ENCODE results near the gene EGFR. TPM values are rescaled to one million over a fixed set of nuclear protein-coding genes. Genes with fewer than 3 reads are reported as not detected.

EGFR gene
- polyA plus RNA-seq, 1 of the 3 experiments (the other 2 are of a cell fraction), result 37.6 TPM

DNA sequence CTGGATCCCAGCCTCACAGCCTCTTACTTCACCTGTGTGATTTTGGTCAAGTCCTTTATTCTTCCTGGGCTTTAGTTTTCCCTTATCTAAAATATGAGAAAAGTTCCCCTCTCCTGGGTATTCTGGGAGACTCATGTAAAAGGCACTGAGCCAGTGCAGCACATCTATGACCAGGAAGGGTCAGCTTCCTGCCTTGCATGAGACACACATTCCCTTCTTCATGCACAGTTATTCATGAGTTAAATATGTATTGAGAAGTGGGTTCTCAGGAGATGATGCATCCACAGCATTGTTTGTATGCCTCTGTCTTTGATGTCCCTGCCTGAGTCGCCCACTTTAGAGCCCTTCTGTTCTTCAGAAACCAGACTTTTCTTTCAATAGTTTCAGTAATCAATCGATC is 33.3 kb downstream of the EGFR start (continued):
- TF ChIP-seq RXRA (IDR thresholded peaks at IDR 0.05; ENCODE audit: borderline replicate concordance, low read depth), result no peak
- TF ChIP-seq, protein P1, sequence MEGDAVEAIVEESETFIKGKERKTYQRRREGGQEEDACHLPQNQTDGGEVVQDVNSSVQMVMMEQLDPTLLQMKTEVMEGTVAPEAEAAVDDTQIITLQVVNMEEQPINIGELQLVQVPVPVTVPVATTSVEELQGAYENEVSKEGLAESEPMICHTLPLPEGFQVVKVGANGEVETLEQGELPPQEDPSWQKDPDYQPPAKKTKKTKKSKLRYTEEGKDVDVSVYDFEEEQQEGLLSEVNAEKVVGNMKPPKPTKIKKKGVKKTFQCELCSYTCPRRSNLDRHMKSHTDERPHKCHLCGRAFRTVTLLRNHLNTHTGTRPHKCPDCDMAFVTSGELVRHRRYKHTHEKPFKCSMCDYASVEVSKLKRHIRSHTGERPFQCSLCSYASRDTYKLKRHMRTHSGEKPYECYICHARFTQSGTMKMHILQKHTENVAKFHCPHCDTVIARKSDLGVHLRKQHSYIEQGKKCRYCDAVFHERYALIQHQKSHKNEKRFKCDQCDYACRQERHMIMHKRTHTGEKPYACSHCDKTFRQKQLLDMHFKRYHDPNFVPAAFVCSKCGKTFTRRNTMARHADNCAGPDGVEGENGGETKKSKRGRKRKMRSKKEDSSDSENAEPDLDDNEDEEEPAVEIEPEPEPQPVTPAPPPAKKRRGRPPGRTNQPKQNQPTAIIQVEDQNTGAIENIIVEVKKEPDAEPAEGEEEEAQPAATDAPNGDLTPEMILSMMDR (IDR thresholded peaks at IDR 0.05), result no peak
- no peak for TF ChIP-seq GATA2 (CRISPR knock-in tag; IDR thresholded peaks at IDR 0.05)
- TF ChIP-seq TEAD4 (IDR thresholded peaks at IDR 0.05; ENCODE audit: borderline replicate concordance, insufficient read depth), result peak; percentile 36; the same call in 1 of the 2 replicates
- no peak for TF ChIP-seq RCOR1 (IDR thresholded peaks at IDR 0.05; ENCODE audit: low read length)

DNA sequence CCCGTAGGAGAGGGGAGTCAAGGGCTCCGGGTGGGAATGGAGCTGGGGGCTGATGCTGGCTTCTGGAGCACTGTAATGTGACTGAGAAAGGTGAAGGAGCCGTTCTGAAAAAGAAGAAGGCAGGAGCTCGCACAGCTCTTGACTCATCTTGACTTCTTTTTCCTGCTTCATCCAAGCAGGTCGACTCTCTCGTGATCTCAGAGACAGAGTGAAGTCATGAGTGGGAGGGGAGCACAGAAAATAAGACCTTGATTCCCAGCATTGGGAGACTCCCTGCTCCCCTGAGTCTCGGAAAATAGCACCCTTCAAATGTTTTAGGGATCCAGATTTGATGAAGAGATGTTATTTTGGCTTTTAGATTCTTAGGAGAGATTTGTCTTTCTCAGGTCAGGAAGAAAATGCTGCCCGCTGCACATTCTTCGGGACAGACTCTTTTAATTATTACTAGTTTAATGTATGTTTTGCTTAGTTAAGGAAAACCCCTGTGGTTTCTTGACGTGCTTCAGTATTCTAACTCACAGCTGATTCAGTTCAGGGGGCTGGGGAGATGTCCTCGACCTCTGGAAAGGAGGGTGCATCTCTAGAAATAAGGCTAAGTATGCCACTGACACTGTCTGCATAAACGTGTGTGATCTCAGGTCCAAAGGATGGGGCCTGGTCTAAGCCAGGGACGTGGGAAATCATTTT is 34.1 kb downstream of the EGFR start:
- no peak for TF ChIP-seq YY1 (IDR thresholded peaks at IDR 0.05; ENCODE audit: low read depth)
- no peak for TF ChIP-seq FOSL2 (IDR thresholded peaks at IDR 0.05; ENCODE audit: borderline replicate concordance, low read depth)
- no peak for TF ChIP-seq NRF1 (IDR thresholded peaks at IDR 0.05; ENCODE audit: low read depth, low read length)
- no peak for TF ChIP-seq MXI1 (IDR thresholded peaks at IDR 0.05; ENCODE audit: low read depth, low read length)
- TF ChIP-seq GABPA (IDR thresholded peaks at IDR 0.05; ENCODE audit: low read depth), result no peak
- TF ChIP-seq, protein P1 (IDR thresholded peaks at IDR 0.05), result no peak
- TF ChIP-seq ELF1 (IDR thresholded peaks at IDR 0.05), result no peak
- no peak for TF ChIP-seq POLR2AphosphoS5 (IDR thresholded peaks at IDR 0.05; ENCODE audit: low read depth, low read length)
- no peak for TF ChIP-seq FOXM1 (IDR thresholded peaks at IDR 0.05; ENCODE audit: low read depth)
- TF ChIP-seq TAF1 (IDR thresholded peaks at IDR 0.05; ENCODE audit: borderline replicate concordance, low read depth, low read length), result no peak
- no peak for TF ChIP-seq EZH2phosphoT487 (IDR thresholded peaks at IDR 0.05; ENCODE audit: borderline replicate concordance, low read depth)
- no peak for TF ChIP-seq RXRA (IDR thresholded peaks at IDR 0.05; ENCODE audit: borderline replicate concordance, low read depth)
- TF ChIP-seq MEF2A (IDR thresholded peaks at IDR 0.05; ENCODE audit: borderline replicate concordance, low read depth), result no peak
- TF ChIP-seq EP300 (IDR thresholded peaks at IDR 0.05; ENCODE audit: borderline replicate concordance in 1 of 2, low read depth in 1 of 2, low read length in 1 of 2), result no peak
- TF ChIP-seq, protein P2, sequence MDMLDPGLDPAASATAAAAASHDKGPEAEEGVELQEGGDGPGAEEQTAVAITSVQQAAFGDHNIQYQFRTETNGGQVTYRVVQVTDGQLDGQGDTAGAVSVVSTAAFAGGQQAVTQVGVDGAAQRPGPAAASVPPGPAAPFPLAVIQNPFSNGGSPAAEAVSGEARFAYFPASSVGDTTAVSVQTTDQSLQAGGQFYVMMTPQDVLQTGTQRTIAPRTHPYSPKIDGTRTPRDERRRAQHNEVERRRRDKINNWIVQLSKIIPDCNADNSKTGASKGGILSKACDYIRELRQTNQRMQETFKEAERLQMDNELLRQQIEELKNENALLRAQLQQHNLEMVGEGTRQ (IDR thresholded peaks at IDR 0.05; ENCODE audit: borderline replicate concordance, low read depth, low read length), result no peak
- TF ChIP-seq CHD2 (IDR thresholded peaks at IDR 0.05; ENCODE audit: low read length, partially characterized antibody), result no peak
- TF ChIP-seq, protein P3, sequence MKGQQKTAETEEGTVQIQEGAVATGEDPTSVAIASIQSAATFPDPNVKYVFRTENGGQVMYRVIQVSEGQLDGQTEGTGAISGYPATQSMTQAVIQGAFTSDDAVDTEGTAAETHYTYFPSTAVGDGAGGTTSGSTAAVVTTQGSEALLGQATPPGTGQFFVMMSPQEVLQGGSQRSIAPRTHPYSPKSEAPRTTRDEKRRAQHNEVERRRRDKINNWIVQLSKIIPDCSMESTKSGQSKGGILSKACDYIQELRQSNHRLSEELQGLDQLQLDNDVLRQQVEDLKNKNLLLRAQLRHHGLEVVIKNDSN (IDR thresholded peaks at IDR 0.05; ENCODE audit: borderline replicate concordance, low read depth), result no peak
- Histone ChIP-seq H3F3A (replicated peaks; ENCODE audit: insufficient read depth) (peaks cover 10% of the 10 kb centered on the region), H3K4me1 (ENCODE audit: control insufficient read depth in 1 of 2, insufficient read depth in 2 of 2, low read depth in 1 of 2, low read length in 1 of 2) (peaks cover 0 to 39% of the 10 kb centered on the region in 2 experiments; a peak in 2 of 4 replicates), H3K9me2 (no peaks in the 10 kb centered on the region), H3K36me3 (replicated peaks in 1 of 2; ENCODE audit: control insufficient read depth in 1 of 2, insufficient read depth in 2 of 2, low read length in 1 of 2) (peaks cover 0 to 20% of the 10 kb centered on the region in 2 experiments), H3K4me2 (peak overlapping the region; percentile 19), H2AFZ (ENCODE audit: low read depth) (no peak overlapping the region), H3K27me3 (ENCODE audit: insufficient read depth) (no peaks in the 10 kb centered on the region), H4K20me1 (ENCODE audit: insufficient read depth) (peaks cover 73% of the 10 kb centered on the region), H3K9ac (peak overlapping the region; percentile 55), H3K4me3 (ENCODE audit: low read depth in 2 of 2, low read length in 1 of 2) (no peak overlapping the region), H3K9me3 (no peaks in the 10 kb centered on the region), H3K27ac (ENCODE audit: low read depth in 2 of 2, low read length in 1 of 2) (peak overlapping the region in 1 of 2 experiments; percentile 78; a peak in 2 of 4 replicates), H3K79me2 (ENCODE audit: insufficient read depth) (peaks cover 99% of the 10 kb centered on the region)
- POLR2A ChIA-PET, result interaction anchor here (0.5 kb wide), 1 partner anchor 78 kb away, joined by 3 read pairs; no protein-coding TSS in a partner anchor
- DNase-seq, result no peak
- 72% methylated on average over 13 of the region's 13 CpGs for WGBS (ENCODE audit: low lambda C conversion rate)
- CTCF ChIA-PET, result interaction anchor here (0.9 to 9.9 kb wide), 4 partner anchors 8 to 202 kb away, joined by 3 to 67 read pairs (median 4); no protein-coding TSS in a partner anchor

All from SK-N-SH (cell line).